ENCODE measurements around the gene ADGRV1. TPM values are rescaled to one million over a fixed set of nuclear protein-coding genes. Genes with fewer than 3 reads are reported as not detected.

Gene ADGRV1
- total and polyA plus RNA-seq, 2 experiments from 2014 or later, result 15.5 to 19.6 TPM

DNA sequence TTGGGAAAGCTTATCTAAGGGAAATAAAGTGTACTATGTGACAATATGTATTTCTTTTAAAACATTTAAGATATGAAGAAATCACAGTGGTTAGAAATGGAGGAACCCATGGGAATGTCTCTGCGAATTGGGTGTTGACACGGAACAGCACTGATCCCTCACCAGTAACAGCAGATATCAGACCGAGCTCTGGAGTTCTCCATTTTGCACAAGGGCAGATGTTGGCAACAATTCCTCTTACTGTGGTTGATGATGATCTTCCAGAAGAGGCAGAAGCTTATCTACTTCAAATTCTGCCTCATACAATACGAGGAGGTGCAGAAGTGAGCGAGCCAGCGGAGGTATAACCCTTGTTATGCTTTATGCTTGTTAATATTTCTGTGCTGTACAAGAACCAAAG, 69.9 kb downstream of the ADGRV1 start:
- no peak overlapping the region for H3K4me3 ChIP-seq
- TF ChIP-seq, protein P1, sequence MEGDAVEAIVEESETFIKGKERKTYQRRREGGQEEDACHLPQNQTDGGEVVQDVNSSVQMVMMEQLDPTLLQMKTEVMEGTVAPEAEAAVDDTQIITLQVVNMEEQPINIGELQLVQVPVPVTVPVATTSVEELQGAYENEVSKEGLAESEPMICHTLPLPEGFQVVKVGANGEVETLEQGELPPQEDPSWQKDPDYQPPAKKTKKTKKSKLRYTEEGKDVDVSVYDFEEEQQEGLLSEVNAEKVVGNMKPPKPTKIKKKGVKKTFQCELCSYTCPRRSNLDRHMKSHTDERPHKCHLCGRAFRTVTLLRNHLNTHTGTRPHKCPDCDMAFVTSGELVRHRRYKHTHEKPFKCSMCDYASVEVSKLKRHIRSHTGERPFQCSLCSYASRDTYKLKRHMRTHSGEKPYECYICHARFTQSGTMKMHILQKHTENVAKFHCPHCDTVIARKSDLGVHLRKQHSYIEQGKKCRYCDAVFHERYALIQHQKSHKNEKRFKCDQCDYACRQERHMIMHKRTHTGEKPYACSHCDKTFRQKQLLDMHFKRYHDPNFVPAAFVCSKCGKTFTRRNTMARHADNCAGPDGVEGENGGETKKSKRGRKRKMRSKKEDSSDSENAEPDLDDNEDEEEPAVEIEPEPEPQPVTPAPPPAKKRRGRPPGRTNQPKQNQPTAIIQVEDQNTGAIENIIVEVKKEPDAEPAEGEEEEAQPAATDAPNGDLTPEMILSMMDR (IDR thresholded peaks at IDR 0.05; ENCODE audit: low read depth, low read length), result no peak
- H3K27me3 ChIP-seq, result no peaks in the 10 kb centered on the region
- no peaks in the 10 kb centered on the region for H3K36me3 ChIP-seq
- DNase-seq (ENCODE audit: low read depth in 1 of 2, low spot score in 1 of 2), result no peak
- H3K27ac ChIP-seq, result no peak overlapping the region
- H3K4me1 ChIP-seq (ENCODE audit: low read depth), result no peaks in the 10 kb centered on the region
- H3K9me3 ChIP-seq (ENCODE audit: low read depth), result no peaks in the 10 kb centered on the region

- Histone ChIP-seq H3K9me3 (ENCODE audit: low read depth) (no peaks in the 10 kb centered on the region), H3K27ac (no peak overlapping the region), H3K27me3 (no peaks in the 10 kb centered on the region), H3K4me3 (no peak overlapping the region), H3K36me3 (no peaks in the 10 kb centered on the region), H3K4me1 (ENCODE audit: low read depth) (peaks cover 3% of the 10 kb centered on the region)
- TF ChIP-seq, protein P1 (IDR thresholded peaks at IDR 0.05; ENCODE audit: low read depth, low read length), result no peak
- no peak for DNase-seq (ENCODE audit: low read depth in 1 of 2, low spot score in 1 of 2)
Measured at GRCh38 chr5:90632791-90633190, 74.2 kb downstream of the ADGRV1 start.

GRCh38 chr5:90636948-90637347, 78.4 kb downstream of the ADGRV1 start:
- Histone ChIP-seq H3K27me3 (no peaks in the 10 kb centered on the region), H3K27ac (no peak overlapping the region), H3K4me3 (no peak overlapping the region), H3K9me3 (ENCODE audit: low read depth) (no peaks in the 10 kb centered on the region), H3K4me1 (ENCODE audit: low read depth) (peaks cover 27% of the 10 kb centered on the region), H3K36me3 (no peaks in the 10 kb centered on the region)
- no peak for DNase-seq (ENCODE audit: low read depth in 1 of 2, low spot score in 1 of 2)
- TF ChIP-seq, protein P1 (IDR thresholded peaks at IDR 0.05; ENCODE audit: low read depth, low read length), result no peak

DNA sequence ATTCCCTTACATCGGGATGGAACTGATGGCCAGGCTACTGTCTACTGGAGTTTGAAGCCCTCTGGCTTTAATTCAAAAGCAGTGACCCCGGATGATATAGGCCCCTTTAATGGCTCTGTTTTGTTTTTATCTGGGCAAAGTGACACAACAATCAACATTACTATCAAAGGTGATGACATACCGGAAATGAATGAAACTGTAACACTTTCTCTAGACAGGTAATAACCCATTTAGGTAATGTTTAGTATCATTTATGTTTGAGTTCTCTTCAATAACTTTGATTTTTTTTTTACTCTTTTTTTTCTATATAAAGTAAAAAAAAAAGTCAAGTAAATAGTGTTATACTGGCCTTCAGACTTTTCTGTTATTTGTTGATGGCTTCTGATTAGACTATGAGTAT, 79.1 kb downstream of the ADGRV1 start:
- TF ChIP-seq, protein P1 (IDR thresholded peaks at IDR 0.05; ENCODE audit: low read depth, low read length), result no peak

DNA sequence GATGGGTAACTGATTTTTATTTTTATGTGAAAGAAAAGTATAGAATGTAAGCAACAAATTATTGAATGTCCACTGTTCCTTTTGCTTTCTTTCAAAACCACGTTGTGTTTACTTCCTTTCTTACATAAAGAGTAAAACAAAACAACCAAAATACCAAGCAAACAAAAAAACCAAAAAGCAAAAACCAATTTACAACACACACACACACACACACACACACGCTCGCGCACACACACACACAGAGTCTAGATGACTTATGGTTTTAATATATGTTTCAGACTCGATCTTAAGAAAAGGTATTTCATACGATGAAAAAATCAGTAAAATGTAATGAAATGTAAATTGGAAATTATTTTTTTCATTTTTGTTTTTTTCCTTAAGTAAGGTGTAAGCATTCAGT, 80.3 kb downstream of the ADGRV1 start:
- DNase-seq (ENCODE audit: low read depth in 1 of 2, low spot score in 1 of 2), result no peak
- Histone ChIP-seq H3K9me3 (ENCODE audit: low read depth) (no peaks in the 10 kb centered on the region), H3K27me3 (no peaks in the 10 kb centered on the region), H3K4me3 (no peak overlapping the region), H3K27ac (no peak overlapping the region), H3K36me3 (no peaks in the 10 kb centered on the region), H3K4me1 (ENCODE audit: low read depth) (peaks cover 38% of the 10 kb centered on the region)
- TF ChIP-seq, protein P1 (IDR thresholded peaks at IDR 0.05; ENCODE audit: low read depth, low read length), result no peak

More for the DNA sequence above, 79.1 kb downstream of the ADGRV1 start:
- H3K9me3 ChIP-seq (ENCODE audit: low read depth), result no peaks in the 10 kb centered on the region
- H3K27me3 ChIP-seq, result no peaks in the 10 kb centered on the region
- H3K4me3 ChIP-seq, result no peak overlapping the region
- no peak for DNase-seq (ENCODE audit: low read depth in 1 of 2, low spot score in 1 of 2)
- H3K36me3 ChIP-seq, result no peaks in the 10 kb centered on the region
- H3K27ac ChIP-seq, result no peak overlapping the region
- H3K4me1 ChIP-seq (ENCODE audit: low read depth), result peaks cover 34% of the 10 kb centered on the region
